NK-92 (cell line): Measurements from ENCODE around the gene PLA2G1B.

Experiments
- DNase-seq: peaks from one replicate; lab custom pipeline; 2025; ENCODE audit not compliant: unreplicated experiment; lab: John Stamatoyannopoulos, UW

PLA2G1B gene

DNA sequence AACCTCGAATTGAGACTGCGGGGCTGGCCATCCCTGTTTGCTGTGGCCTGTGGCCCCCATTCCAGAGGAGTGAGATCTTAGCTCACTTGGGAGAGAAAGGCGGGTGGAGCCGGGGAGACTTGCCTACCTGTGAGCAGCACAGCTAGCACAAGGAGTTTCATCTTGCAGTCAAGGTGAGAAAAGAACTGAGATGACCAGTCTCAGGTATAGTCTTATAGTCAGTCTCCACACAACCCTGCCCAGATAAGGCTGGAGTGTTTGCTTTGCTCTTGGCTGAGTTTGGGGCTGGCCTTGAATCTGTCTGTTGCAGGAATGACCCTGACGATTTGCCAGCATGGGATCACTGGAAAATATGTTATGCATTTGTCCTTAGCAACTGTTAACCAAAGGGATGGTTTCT, at the start of gene PLA2G1B:
TSS of gene PLA2G1B (minus strand) at position 187 of the 400 bp plus-strand sequence. CDS start at position 161, 26 bp downstream.
- no peak for DNase-seq

DNA sequence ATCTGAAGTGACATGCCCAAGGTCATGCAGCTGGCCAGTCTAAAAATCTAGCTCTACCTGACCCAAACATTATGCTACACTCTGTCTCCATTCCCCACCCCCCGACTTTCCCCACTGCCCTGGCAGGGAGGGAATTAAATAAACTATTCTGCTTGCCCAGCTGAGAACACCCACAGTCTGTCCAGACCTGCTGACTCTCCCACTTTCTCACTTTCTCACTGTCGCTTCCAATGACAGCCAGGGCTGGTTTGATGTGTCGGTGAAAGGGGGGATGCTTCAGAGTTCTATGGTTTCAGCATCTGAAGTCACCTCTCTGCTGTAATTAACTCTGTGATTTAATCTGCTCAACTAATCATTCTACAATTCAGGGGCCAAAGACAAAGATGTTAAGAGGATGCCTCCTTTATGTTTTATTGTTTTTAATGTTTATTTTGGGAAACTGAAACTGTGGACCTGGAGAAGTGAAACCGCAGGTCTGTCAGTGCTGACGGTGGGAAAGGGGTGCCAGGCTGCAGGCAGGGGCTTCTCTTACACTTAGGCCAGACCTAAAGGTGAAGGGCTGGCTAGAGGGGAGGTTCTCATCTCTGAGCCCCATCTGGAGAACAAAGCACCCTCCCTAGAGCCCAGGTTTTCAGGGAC, 49.5 kb upstream of the PLA2G1B start:
- DNase-seq = no peak

DNA sequence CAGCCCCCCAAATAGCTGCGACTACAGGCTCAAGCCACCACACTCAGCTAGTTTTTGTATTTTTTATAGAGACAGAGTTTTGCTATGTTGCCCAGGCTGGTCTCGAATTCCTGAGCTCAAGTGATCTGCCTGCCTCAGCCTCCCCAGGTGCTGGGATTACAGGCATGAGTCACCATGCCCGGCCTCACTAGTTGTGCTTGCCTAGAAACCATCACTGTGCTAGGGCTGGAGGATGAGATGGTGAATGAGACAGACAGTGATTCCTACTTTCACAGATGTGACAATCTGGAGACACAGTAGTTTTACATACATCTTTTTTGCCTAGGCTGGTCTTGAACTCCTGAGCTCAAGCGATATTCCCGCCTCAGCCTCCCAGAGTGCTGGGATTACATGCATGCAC, 48.8 kb upstream of the PLA2G1B start:
- DNase-seq = no peak

DNA sequence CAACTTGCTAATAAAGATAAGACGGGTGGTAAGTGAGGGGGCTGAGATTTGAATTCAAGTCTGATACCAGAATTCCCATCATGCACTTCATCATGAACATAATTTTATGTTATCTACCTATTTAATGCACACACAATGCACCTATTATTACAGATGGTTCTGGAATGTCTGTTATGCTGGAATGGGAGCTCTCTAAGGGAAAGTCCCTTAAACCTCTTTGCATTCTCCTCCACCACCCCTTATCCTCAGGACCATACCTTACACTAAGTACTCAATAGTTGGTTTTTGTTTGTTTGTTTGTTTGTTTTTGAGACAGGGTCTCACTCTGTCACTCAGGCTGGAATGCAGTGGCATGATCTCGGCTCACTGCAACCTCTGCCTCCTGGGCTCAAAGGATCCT, 48.4 kb upstream of the PLA2G1B start:
- DNase-seq = no peak

DNA sequence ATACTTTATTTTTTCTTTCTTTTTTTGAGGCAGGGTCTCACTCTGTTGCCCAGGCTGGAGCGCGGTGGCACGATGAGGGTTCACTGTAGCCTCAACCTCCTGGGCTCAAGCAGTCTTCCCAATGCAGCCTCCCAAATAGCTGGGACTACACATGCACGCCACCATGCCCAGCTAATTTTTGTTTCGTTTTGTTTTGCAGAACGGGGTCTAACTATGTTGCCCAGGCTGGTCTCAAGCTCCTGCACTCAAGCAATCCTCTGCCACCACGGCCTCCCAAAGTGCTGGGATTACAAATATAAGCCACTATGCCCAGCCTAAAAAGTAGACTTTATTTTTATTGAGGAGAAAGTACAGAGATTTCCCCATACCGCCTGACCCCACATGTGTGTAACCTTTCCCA, 46.1 kb upstream of the PLA2G1B start:
- no peak for DNase-seq

DNA sequence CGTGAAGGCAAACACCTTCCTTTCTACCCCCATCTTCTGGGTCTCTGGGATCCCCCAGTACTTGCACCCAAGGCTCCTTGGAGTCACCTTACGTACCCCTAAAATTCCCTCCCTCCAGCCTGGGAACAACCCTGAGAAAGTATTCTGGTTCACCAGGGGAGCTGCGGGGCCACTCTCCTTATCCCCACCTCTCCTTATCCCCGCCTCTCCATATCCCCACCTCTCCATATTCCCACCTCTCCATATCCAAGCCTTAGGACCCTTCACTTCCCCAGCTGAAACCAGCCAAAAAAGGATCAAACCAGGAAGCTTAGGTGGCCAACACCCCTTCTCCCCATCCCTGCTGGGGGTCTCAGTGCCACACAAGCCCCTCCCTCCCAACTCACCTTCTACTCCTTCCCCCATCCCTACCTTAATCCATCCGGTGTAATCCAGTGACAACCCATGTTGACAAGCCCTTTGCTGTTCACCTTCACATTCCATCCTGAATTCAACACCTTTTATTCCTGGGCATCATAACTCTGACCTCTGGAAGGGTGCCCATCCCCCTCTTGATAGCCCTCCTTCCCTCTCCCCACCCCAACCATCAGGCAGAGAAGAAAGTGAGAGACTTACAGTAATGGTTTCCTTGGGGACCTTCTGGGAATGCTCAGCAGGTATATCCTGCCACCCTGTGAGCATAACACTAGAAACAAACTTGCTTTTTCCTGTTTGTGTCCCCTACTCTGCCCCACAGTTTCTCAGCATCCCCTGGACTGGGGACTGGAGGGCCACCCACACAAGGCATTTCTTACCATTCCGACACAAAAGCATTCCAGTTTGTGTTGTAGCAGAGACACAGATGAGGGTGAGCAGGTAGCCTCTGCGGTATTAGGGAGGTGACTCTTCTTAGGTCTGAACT, 43.0 kb upstream of the PLA2G1B start:
- DNase-seq = no peak

DNA sequence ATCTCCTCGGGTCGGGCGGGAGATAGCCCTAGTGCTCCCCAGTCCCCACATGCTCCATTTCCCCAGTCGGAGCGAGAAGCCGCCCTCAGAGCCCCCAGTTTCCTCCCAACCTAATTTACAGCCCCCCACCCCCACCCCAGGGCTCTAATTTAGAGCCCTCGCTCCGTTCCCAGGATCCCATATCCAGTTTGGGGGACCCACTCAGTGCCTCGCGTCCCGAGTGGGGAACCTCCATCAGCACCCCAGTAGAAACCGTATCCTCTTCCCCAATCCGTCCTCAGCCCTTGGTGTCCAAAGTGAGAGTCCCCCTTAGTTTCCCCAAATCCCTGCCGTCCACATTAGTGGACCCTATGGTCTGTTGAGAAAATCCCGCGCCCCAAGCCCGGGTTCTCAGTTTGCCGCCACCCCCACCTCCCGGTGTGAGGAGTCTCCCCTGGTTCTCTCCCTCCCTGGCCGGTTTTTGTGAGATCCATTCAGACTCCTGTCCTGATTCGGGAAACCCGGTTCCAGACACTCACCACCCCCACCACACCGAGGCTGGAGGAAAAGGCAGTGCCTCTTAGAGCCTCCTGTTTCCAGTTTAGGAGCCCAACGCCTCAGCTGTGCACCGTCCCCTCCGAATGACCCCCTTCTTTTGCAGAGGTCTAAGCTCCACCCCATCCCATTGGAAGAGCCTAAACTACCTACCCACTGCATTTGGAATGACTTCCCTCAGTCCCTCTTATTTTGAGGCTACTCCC, 42.2 kb upstream of the PLA2G1B start:
- DNase-seq = no peak

DNA sequence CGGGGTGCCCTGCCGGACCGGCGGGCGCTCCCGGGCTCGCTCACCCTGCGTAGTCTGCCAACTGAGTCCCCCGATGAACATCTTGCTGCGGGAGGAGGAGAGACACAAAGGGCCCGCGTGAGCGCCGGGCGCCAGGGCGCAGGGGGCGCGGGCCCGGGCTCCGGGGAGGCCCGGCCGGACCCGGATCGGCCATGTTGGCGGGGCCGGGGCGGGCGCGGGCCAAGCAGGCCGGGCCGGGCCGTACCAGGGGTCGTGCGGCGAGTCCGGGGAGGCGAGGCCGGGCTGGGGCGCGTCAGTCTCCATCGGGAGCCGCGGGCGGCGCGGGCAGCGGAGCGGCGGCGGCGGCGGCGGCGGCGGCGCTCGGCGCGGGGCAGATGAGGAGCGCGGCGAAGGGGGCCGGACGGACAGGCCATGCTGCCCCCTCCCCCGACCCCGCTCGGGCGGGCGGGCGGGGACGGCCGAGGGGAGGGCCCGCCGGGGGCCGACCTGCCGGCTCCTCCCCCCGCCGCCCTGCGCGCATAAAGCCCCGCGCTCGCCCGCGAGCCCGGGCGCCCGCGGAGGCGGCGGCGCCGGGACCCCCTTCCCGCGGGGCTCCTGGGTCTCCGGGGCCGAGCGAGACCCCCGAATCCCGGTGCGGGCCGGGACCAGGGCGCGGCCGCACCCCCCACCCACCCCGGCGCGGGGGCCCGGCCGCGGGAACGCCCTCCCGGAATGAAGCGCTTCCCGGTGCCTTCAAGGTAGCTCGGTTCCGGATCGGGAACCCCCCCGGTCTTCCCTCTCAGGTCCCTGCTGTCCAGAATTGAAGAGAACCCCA, 41.4 kb upstream of the PLA2G1B start, which contains the start of gene MSI1:
TSS of gene MSI1 (minus strand) at position 376 of the 814 bp plus-strand sequence. CDS start at position 303, 73 bp downstream.
- DNase-seq = no peak

DNA sequence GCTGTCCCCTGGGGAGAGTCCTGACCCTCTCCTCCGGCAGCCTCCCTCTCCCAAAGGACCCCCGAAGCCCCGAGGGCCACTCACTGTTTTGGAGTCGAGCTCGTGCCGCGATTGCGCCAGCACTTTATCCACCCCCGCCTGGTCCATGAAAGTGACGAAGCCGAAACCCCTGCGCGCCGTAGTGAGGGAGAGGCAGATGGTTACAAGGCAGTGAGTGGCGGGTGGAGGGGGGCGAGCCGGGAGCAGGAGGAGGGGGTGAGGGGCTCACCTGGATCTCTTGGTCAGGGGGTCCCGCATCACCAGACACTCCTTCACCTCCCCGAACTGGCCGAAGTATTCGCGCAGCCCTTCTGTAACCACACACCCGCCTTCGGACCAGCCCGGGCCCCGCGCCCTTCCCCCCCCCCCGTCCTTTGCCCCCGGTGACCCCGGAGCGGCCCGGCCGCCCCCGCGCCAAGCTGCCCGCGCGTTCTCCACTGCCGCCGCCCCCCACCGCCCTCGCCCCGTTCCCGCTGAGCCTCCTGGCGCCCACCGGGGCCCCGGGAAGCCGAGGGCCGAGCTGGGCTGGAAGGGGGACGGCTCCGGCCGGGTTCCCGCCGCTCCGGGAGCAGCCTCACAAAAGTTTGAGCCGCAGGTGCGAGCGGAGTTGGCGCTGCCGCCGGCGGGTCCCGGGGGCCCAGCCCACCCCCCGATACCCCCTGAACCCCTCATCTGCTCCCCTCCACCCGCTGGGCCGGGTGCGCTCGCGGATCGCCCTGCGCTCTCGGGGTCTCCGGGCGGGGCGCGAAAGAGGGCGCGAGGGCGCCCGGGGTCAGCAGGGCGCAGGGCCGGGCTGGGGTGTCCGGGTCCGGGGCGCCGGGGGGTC, 40.6 kb upstream of the PLA2G1B start:
- DNase-seq = no peak

DNA sequence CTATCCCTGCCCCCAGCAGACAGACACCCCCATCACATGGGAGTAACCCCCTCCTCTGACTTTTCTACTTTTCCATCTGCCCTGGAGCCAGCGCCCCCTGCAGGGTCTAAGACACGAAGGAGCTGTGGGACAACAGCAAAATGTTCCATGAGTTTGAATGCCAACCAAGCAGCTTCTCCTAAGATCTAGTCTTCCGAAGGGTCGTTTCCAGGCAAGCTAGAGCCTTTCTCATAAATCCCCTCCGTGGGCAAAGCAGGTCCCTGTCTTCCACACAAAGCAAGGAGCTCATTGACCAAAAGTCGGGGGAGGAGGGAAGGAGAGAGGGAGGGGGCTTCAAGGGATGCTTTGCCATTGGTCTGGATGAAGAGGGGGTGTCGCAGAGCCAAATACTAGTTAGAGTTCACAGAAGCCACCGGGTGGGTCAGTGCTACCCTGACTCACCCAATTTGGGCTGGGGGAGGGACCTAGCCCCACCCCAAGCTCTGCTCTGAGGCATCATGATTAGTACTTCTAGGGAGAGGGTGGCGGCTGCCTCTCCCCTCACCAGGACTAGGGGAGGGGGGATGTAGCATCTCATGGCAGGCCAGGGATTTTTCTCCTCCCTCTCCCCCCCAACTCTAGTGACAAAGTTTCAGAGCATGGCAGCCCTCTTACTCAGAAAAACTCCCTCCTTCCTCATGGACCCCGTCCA, 39.8 kb upstream of the PLA2G1B start:
- no peak for DNase-seq

DNA sequence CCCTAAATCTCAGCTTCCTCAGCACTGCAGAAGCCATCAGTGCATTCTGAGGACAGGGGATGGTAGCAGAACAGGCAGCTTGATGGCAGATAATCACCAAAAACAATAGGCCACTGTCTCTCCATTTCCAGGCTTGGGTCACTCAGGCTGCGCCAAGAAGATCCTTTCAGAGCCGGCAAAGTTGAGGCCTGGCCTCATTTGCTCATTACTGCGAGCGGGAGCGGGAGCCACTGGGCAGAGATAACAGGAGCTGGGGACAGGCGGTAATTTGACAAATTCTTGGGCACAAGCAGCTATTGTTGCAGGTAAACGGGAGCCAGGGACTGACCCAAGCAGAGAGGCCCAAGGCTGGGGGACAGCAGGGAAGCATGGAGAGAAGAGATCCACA, 39.3 kb upstream of the PLA2G1B start:
- no peak for DNase-seq

DNA sequence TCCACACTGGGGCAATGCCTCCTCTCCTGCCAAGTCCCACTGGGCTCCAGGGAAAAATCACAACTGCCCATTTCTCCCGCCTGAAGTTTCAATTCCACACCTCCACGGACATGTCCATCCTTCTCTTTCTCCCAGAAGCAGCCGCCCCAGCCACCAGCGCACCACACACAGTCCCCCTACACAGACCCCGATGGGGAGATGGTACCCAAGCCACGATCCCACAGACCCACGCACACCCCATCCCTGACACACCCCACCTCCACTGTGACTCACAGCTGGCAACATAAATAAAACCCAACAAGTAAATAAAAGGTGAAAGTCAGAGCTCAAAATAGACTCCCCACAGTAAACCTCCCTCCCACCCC, 38.7 kb upstream of the PLA2G1B start:
- DNase-seq = no peak

DNA sequence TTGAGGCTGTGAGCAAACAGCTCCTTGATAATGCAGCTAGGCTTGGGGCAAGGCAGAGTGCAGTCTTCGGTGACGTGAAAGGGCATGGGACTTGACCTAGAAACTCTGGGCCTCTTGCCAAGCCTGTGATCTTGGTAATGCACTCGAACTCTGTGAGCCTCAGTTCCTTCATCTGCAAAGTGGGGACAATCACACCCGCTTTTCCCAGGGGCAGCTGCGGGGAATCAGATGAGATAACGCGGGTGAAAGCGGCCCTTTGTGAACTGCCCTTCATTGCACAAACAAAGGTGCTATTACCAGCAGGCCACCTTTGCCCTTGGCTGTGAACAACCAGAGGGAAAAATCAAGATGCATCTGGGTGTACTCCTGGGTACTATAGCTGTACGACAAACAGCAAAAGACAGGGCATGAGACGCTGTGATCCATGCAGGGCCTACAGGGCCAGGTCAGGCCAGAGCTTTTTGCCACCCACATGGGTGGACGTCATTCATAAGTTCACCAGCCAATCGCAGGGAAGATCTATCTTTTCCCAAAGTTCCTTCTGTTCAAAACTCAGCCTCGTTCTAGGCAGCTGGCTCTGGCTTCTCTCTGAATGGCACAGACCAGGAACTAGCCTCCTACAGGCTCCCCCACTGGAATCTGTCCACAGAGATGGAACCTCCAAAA, 38.2 kb upstream of the PLA2G1B start:
- no peak for DNase-seq

DNA sequence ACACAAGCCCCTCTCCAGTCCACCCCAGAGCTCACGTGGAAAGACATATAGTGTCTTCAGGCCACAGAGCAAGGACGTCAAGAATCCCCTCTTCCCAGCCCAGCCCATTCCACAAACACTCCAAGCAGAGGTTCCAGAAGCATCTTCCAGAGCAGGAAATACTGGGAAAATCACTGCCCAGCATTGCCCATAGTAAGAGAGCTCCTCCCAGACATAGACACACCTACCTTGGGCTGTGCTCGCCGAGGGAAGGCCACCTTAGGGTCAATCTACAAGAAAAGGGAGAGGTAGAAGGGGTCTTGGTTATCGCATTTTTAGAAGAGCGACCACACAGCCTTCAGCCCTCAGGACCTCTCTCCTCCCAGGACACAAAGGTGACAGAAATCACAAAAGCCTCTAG, 36.9 kb upstream of the PLA2G1B start:
- no peak for DNase-seq

DNA sequence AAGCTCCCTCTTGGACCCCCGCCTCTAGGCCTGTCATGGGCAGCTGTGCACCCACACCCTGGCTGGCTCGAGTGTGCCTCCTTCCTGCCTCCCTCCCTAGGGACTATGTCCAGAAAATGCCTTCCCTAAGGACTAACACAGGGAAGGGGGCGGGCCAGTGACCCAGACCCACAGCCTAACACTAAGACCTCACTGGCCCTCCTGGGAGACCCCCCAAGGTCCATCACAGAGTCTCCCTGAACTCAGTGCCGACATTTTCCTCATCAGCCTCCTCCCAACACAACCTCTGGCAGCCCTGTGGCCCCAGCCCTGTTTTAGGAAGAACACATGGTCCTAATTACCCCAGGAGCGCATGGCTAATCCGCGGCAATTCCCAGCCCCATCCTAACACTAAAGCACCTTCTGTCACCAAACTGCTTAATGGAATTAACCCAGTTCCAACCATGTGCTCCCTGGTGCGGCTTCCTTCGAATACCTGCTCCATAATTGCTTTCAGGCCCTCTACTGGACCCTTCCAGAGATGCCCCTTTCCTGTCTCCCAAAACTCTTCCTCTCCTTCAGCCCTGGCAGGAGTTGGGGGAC, 35.8 kb upstream of the PLA2G1B start:
- DNase-seq = no peak

DNA sequence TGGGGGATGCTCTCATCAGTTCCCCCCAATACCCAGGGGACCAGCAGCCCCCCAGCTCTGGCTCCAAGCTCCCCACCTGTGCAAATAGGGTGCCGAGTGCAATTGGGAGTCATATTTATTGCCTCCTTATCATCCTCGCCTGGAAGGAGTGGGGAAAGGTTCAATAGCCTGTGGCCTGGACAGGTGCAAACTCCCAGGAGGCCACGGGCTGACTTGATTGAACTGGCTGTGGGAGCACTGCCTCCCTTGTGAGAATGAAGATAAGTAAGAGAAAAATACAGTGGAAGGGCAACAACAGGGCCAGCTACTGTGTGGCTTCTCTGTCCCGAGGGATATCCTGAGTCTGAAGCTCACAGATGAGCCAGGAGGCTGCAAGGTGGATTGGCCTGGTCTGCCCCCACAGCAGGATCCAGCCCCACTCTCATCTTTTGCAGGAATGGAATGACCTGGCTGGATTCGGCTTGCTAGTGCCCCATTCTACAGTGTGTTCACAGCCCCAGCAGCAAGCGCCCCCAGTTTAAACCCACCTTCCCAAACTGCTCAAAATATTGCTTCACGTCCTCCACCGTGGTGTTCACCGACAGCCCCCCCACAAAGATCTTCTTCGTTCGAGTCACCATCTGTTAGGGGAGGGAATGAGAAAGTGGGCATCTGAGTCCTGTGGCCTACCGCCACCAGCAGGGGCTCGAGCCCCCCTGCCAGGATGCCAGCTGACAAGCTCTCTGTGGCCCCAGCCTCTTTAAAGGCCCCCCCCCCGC, 35.1 kb upstream of the PLA2G1B start:
- DNase-seq = no peak

DNA sequence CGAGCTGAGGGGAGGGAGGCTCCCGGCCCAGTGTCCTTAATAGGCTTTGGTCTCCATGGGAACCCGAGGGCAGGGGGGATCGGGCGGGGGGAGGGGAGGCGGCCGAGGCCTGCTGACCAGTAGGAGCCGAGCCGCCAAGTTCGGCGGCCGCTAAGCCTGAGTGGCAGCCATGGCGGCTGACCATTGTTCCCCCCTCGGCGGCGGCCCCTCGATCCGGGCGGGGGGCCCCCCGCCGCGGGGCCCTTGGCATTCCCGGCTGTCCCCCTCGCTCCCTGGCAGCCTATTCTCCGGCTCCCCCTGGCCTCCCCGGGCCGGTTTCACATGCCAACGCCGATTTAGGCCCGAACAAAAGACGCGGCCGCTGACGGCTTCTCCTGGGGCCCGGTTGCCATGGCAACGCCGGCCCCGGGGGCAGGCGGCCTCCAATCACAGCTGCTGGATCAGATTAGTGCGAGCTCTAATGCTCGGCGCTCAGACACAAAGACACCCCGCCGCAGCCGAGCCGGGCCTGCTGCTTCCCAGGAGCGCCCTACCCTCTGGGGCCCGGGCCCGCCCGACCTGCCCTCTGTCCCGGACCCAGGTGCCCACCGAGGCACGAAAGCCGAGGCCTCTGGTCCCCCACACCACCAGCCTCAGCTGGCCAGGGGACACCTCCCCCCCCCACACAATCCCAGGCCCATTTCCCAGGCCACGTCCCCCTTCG, 34.1 kb upstream of the PLA2G1B start:
- DNase-seq = no peak
